SU-DHL-6 (cell line): ENCODE results near the gene TMEM60.
A peak's percentile ranks its signal among the peaks of the same experiment; 100 is the strongest.

Experiments
- H2AFZ ChIP-seq: fragments of 200-600 bp; sonication (generic); 2 replicates; pipeline ENCODE4 v1.6.1; 2014; ENCODE audit warnings: low read depth, mild to moderate bottlenecking, moderate library complexity, mixed read lengths, antibody characterized with exemption, low read length; ENCODE audit not compliant: severe bottlenecking
- H3F3A ChIP-seq: fragments of 200-600 bp; shearing (Covaris generic); 2 replicates; pipeline ENCODE4 v1.6.0; 2016; ENCODE audit warnings: antibody characterized with exemption, mild to moderate bottlenecking; ENCODE audit not compliant: insufficient read depth
- H3K27ac ChIP-seq: fragments of 200-600 bp; sonication (generic); 2 replicates; pipeline ENCODE4 v1.5.1; 2016; ENCODE audit warnings: low read depth, mild to moderate bottlenecking, low read length, moderate library complexity, mixed read lengths
- H3K27me3 ChIP-seq: fragments of 200-600 bp; sonication (generic), shearing (Covaris generic); 2 replicates; pipeline ENCODE4 v1.6.0; 2014; ENCODE audit warnings: mild to moderate bottlenecking, low read length
- H3K36me3 ChIP-seq: fragments of 200-600 bp; sonication (generic); 2 replicates; pipeline ENCODE4 v1.6.1; 2014; ENCODE audit warnings: mild to moderate bottlenecking, low read length, mixed read lengths
- H3K4me2 ChIP-seq: fragments of 300-600, 200-600 bp; shearing (Covaris generic), sonication (generic); 2 replicates; pipeline ENCODE4 v1.6.0; 2014; ENCODE audit warnings: low read length, low read depth, mild to moderate bottlenecking; ENCODE audit not compliant: poor library complexity, severe bottlenecking
- H3K4me3 ChIP-seq: fragments of 200-600 bp; sonication (generic); 2 replicates; pipeline ENCODE4 v1.5.1; 2014; ENCODE audit warnings: antibody characterized with exemption, low read length, mild to moderate bottlenecking, mixed read lengths; ENCODE audit not compliant: insufficient read depth, poor library complexity, severe bottlenecking
- H3K79me2 ChIP-seq: fragments of 200-600 bp; sonication (generic); 2 replicates; pipeline ENCODE4 v1.6.1; 2014; ENCODE audit warnings: mild to moderate bottlenecking, low read length, moderate library complexity; ENCODE audit not compliant: insufficient read depth
- H3K9ac ChIP-seq: fragments of 200-600 bp; sonication (generic); 2 replicates; pipeline ENCODE4 v1.7.0; 2014; ENCODE audit warnings: mild to moderate bottlenecking, low read length
- H3K9me2 ChIP-seq: fragments of 200-600 bp; sonication (generic); replicated peaks from 2 replicates; pipeline ENCODE4 v1.6.1; 2014; ENCODE audit warnings: low read length; ENCODE audit not compliant: insufficient read depth
- H3K9me3 ChIP-seq: fragments of 200-600 bp; sonication (generic); 2 replicates; pipeline ENCODE4 v1.6.1; 2014; ENCODE audit warnings: low read length, mixed read lengths; ENCODE audit not compliant: insufficient read depth
- H4K20me1 ChIP-seq: fragments of 200-600 bp; sonication (generic); 2 replicates; pipeline ENCODE4 v1.6.1; 2014; ENCODE audit warnings: low read depth, mild to moderate bottlenecking, antibody characterized with exemption, low read length, moderate library complexity, mixed read lengths
- CTCF ChIP-seq: fragments of 200-600 bp; sonication (generic); IDR thresholded peaks from one replicate; pipeline ENCODE4 v1.5.1; 2017; ENCODE audit warnings: antibody characterized with exemption, mild to moderate bottlenecking, low read length, moderate library complexity; ENCODE audit not compliant: insufficient read depth, poor library complexity, severe bottlenecking
- EZH2phosphoT487 ChIP-seq: fragments of 200-600 bp; sonication (generic), shearing (Covaris generic); conservative IDR thresholded peaks from 2 replicates; pipeline ENCODE4 v1.6.1; 2018; ENCODE audit warnings: mild to moderate bottlenecking, antibody characterized with exemption, low read length, moderate library complexity, mixed read lengths

TMEM60 gene

GRCh38 chr7:77791336-77791735 lies 6.9 kb downstream of the TMEM60 start:
- Histone ChIP-seq H3K9me3 (no peaks in the 10 kb centered on the region), H3K4me2 (no peak overlapping the region), H3K9me2 (no peaks in the 10 kb centered on the region), H3K9ac (no peak overlapping the region), H4K20me1 (no peaks in the 10 kb centered on the region; the same call in 1 of the 2 replicates), H3F3A (peaks cover 34% of the 10 kb centered on the region), H3K79me2 (peaks cover 33% of the 10 kb centered on the region), H3K27me3 (no peaks in the 10 kb centered on the region), H3K4me3 (no peak overlapping the region), H3K27ac (peak overlapping the region; percentile 14), H2AFZ (no peak overlapping the region), H3K36me3 (peaks cover 2% of the 10 kb centered on the region; the same call in 1 of the 2 replicates)
- TF ChIP-seq CTCF (no peak), EZH2phosphoT487 (no peak)

GRCh38 chr7:77788327-77788902 lies 9.8 kb downstream of the TMEM60 start:
- Histone ChIP-seq H3K9me3 (no peaks in the 10 kb centered on the region), H3K36me3 (peaks cover 13% of the 10 kb centered on the region), H3K4me2 (no peak overlapping the region), H3K4me3 (no peak overlapping the region), H2AFZ (no peak overlapping the region), H4K20me1 (no peaks in the 10 kb centered on the region), H3K9me2 (no peaks in the 10 kb centered on the region), H3K27me3 (no peaks in the 10 kb centered on the region), H3K9ac (no peak overlapping the region), H3F3A (peaks cover 46% of the 10 kb centered on the region), H3K79me2 (peaks cover 3% of the 10 kb centered on the region), H3K27ac (no peak overlapping the region)
- TF ChIP-seq CTCF (no peak), EZH2phosphoT487 (no peak)

GRCh38 chr7:77786741-77787140 lies 11.5 kb downstream of the TMEM60 start:
- Histone ChIP-seq H4K20me1 (no peaks in the 10 kb centered on the region), H3K9me2 (no peaks in the 10 kb centered on the region), H3K4me3 (no peak overlapping the region), H3K36me3 (peaks cover 26% of the 10 kb centered on the region), H3K9me3 (no peaks in the 10 kb centered on the region), H3K27ac (no peak overlapping the region), H3K4me2 (no peak overlapping the region), H3K9ac (no peak overlapping the region), H2AFZ (no peak overlapping the region), H3K79me2 (no peaks in the 10 kb centered on the region; the same call in 1 of the 2 replicates), H3K27me3 (no peaks in the 10 kb centered on the region), H3F3A (peaks cover 41% of the 10 kb centered on the region; the same call in 1 of the 2 replicates)
- no peak for TF ChIP-seq CTCF
